ENCODE results near the gene FGFR4.

FGFR4 gene

DNA sequence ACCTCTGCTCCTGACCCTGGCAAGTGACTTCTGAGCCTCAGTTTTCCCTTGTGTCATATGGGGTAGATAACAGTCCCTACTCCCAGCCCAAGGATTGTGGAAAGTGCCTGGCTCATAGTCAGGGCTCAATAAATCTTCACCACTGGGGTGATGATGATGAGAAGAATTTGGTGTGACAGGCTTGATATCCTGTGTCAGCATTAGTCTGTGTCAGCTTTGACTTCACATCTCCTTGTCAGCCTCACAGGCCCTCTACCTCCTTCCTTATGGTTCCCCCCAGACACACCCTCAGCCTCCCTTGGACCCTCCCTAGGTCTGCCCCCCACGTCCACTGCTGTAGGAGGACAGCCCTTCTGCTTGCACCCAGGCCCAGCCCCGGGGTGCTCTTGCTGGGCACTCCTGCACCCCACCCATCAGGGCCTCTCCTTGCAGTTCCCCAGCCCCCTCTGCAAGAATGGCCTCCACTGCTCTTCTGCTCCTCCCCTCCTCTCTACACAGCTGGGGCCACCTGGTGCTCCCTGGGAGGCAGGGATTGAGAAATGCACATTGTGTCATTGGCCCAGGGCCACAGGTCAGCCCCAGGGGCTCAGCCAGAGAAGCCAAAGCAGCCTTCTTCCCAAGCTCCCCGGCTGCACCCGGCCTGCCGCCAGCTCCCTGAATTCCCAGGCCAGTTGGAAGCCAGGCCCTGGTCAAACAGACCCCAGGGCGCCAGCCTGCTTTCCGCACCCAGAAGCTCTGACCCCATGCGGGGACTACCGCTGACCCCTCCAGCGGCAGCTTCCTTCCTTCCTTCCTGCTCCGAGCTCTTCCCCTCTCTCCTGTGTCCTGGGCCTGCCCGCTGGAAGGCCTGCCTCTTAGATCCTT, 7.7 kb downstream of the FGFR4 start:
- Histone ChIP-seq H4K20me1 (ENCODE audit: low read depth, low read length) (no peaks in the 10 kb centered on the region), H3K4me2 (ENCODE audit: low read depth, low read length, poor library complexity, severe bottlenecking) (no peak overlapping the region), H3K4me3 (ENCODE audit: insufficient read depth, low read length, poor library complexity, severe bottlenecking) (no peak overlapping the region), H3K79me2 (ENCODE audit: insufficient read depth, low read length) (no peaks in the 10 kb centered on the region), H3K9ac (ENCODE audit: low read length) (no peak overlapping the region), H2AFZ (ENCODE audit: low read depth, low read length, severe bottlenecking) (no peak overlapping the region), H3K27me3 (ENCODE audit: low read length) (no peaks in the 10 kb centered on the region), H3K27ac (ENCODE audit: low read depth, low read length) (no peak overlapping the region), H3F3A (ENCODE audit: insufficient read depth) (no peaks in the 10 kb centered on the region), H3K9me2 (replicated peaks; ENCODE audit: insufficient read depth, low read length) (no peaks in the 10 kb centered on the region), H3K36me3 (ENCODE audit: low read length) (no peaks in the 10 kb centered on the region), H3K9me3 (ENCODE audit: insufficient read depth, low read length) (no peaks in the 10 kb centered on the region)
- TF ChIP-seq, protein P1, sequence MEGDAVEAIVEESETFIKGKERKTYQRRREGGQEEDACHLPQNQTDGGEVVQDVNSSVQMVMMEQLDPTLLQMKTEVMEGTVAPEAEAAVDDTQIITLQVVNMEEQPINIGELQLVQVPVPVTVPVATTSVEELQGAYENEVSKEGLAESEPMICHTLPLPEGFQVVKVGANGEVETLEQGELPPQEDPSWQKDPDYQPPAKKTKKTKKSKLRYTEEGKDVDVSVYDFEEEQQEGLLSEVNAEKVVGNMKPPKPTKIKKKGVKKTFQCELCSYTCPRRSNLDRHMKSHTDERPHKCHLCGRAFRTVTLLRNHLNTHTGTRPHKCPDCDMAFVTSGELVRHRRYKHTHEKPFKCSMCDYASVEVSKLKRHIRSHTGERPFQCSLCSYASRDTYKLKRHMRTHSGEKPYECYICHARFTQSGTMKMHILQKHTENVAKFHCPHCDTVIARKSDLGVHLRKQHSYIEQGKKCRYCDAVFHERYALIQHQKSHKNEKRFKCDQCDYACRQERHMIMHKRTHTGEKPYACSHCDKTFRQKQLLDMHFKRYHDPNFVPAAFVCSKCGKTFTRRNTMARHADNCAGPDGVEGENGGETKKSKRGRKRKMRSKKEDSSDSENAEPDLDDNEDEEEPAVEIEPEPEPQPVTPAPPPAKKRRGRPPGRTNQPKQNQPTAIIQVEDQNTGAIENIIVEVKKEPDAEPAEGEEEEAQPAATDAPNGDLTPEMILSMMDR (IDR thresholded peaks at IDR 0.05; ENCODE audit: insufficient read depth, low read length, poor library complexity, severe bottlenecking): no peak
- no peak for TF ChIP-seq EZH2phosphoT487 (conservative IDR thresholded peaks at IDR 0.05; ENCODE audit: low read length)

DNA sequence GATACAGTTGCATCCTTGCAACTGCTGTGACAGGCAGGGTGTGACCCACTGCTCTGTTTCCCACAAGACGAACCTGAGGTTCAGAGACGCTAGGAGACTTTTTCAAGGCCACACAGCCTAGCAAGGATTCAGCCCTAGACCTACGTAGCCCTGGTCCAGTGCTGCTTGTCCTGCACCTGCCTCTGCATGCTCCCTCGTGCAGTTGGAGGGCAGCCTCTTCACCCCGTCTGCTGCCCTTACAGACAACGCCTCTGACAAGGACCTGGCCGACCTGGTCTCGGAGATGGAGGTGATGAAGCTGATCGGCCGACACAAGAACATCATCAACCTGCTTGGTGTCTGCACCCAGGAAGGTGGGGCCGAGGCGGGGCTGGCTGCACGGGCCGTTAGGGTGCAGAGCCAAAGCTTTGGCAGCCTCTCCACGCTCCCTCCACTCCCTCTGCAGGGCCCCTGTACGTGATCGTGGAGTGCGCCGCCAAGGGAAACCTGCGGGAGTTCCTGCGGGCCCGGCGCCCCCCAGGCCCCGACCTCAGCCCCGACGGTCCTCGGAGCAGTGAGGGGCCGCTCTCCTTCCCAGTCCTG, 8.5 kb downstream of the FGFR4 start:
- Histone ChIP-seq H3K27me3 (ENCODE audit: low read length) (no peaks in the 10 kb centered on the region), H3K9me3 (ENCODE audit: insufficient read depth, low read length) (no peaks in the 10 kb centered on the region), H2AFZ (ENCODE audit: low read depth, low read length, severe bottlenecking) (no peak overlapping the region), H3K79me2 (ENCODE audit: insufficient read depth, low read length) (no peaks in the 10 kb centered on the region), H3K4me3 (ENCODE audit: insufficient read depth, low read length, poor library complexity, severe bottlenecking) (no peak overlapping the region), H3K4me2 (ENCODE audit: low read depth, low read length, poor library complexity, severe bottlenecking) (no peak overlapping the region), H3F3A (ENCODE audit: insufficient read depth) (no peaks in the 10 kb centered on the region), H3K27ac (ENCODE audit: low read depth, low read length) (no peak overlapping the region), H3K9ac (ENCODE audit: low read length) (no peak overlapping the region), H3K9me2 (replicated peaks; ENCODE audit: insufficient read depth, low read length) (no peaks in the 10 kb centered on the region), H3K36me3 (ENCODE audit: low read length) (no peaks in the 10 kb centered on the region), H4K20me1 (ENCODE audit: low read depth, low read length) (no peaks in the 10 kb centered on the region)
- TF ChIP-seq, protein P1 (IDR thresholded peaks at IDR 0.05; ENCODE audit: insufficient read depth, low read length, poor library complexity, severe bottlenecking): no peak
- TF ChIP-seq EZH2phosphoT487 (conservative IDR thresholded peaks at IDR 0.05; ENCODE audit: low read length): no peak

- Histone ChIP-seq H4K20me1 (ENCODE audit: low read depth, low read length) (no peaks in the 10 kb centered on the region), H3K4me2 (ENCODE audit: low read depth, low read length, poor library complexity, severe bottlenecking) (no peak overlapping the region), H2AFZ (ENCODE audit: low read depth, low read length, severe bottlenecking) (no peak overlapping the region), H3F3A (ENCODE audit: insufficient read depth) (no peaks in the 10 kb centered on the region), H3K9me2 (replicated peaks; ENCODE audit: insufficient read depth, low read length) (no peaks in the 10 kb centered on the region), H3K36me3 (ENCODE audit: low read length) (no peaks in the 10 kb centered on the region), H3K79me2 (ENCODE audit: insufficient read depth, low read length) (no peaks in the 10 kb centered on the region), H3K27ac (ENCODE audit: low read depth, low read length) (no peak overlapping the region), H3K9ac (ENCODE audit: low read length) (no peak overlapping the region), H3K9me3 (ENCODE audit: insufficient read depth, low read length) (no peaks in the 10 kb centered on the region), H3K27me3 (ENCODE audit: low read length) (no peaks in the 10 kb centered on the region), H3K4me3 (ENCODE audit: insufficient read depth, low read length, poor library complexity, severe bottlenecking) (no peak overlapping the region)
- no peak for TF ChIP-seq EZH2phosphoT487 (conservative IDR thresholded peaks at IDR 0.05; ENCODE audit: low read length)
- TF ChIP-seq, protein P1 (IDR thresholded peaks at IDR 0.05; ENCODE audit: insufficient read depth, low read length, poor library complexity, severe bottlenecking): no peak
Observed at GRCh38 chr5:177096162-177097015, 9.7 kb downstream of the FGFR4 start.

Data from SU-DHL-6 (cell line).